Right atrium auricular region (tissue), 2 donors: Measurements from ENCODE around the gene CDIP1. TPM values are rescaled to one million over a fixed set of nuclear protein-coding genes. Genes with fewer than 3 reads are reported as not detected.

Experiments
- DNase-seq: peaks from one replicate; pipeline ENCODE4 v3.0.0-alpha.2; 2019; ENCODE audit warnings: low spot score
- H3K27ac ChIP-seq, 2 donors: fragments of 200-600 bp; sonication (generic); 1 replicate in 1 of 2; 2 replicates in 1 of 2; pipeline ENCODE4 v1.5.1; 2016 to 2019
- H3K27me3 ChIP-seq, 2 donors: fragments of 200-600 bp; sonication (generic); one replicate each; pipeline versions ENCODE4 v1.5.1 to v1.6.0; 2017 to 2019
- H3K36me3 ChIP-seq: fragments of 200-600 bp; sonication (generic); one replicate; pipeline ENCODE4 v1.5.1; 2016
- H3K4me1 ChIP-seq, 2 donors: fragments of 200-600 bp; sonication (generic); one replicate each; pipeline versions ENCODE4 v1.5.1 to v1.6.0; 2017 to 2019
- H3K4me3 ChIP-seq, 2 donors: fragments of 200-600 bp; sonication (generic); 1 replicate in 1 of 2; 2 replicates in 1 of 2; pipeline ENCODE4 v1.5.1; 2017 to 2019; ENCODE audit warnings: mild to moderate bottlenecking in 1 of 2, moderate library complexity in 1 of 2
- H3K9me3 ChIP-seq, 2 donors: fragments of 200-600 bp; sonication (generic); one replicate each; pipeline ENCODE4 v1.5.1; 2019
- CTCF ChIP-seq, 2 donors: fragments of 200-600 bp; sonication (generic); IDR thresholded peaks; one replicate each; pipeline ENCODE4 v1.5.1; 2019; ENCODE audit warnings: antibody characterized with exemption in 2 of 2
- total RNA-seq, 2 donors: library from RNA; depleted of rRNA; stranded (reverse); fragments of >200 nt; gene quantifications; one replicate each; pipeline ENCODE4 v1.1.0, GENCODE V29; 2016

The CDIP1 gene
- total RNA-seq, 2 donors from 2014 or later: 29.6 to 42.9 TPM

GRCh38 chr16:4517812-4518680 is 20.5 kb downstream of the CDIP1 start:
- no peaks in the 10 kb centered on the region for H3K9me3 ChIP-seq
- H3K4me1 ChIP-seq: peaks cover 0 to 46% of the 10 kb centered on the region in 2 donors
- peaks cover 12% of the 10 kb centered on the region for H3K36me3 ChIP-seq
- no peaks in the 10 kb centered on the region for H3K27me3 ChIP-seq
- peak; percentile 33 to 63 for TF ChIP-seq CTCF (IDR thresholded peaks at IDR 0.05)
- no peak overlapping the region for H3K27ac ChIP-seq
- DNase-seq: no peak
- H3K4me3 ChIP-seq: no peak overlapping the region

GRCh38 chr16:4515611-4516233 is 22.9 kb downstream of the CDIP1 start:
- no peaks in the 10 kb centered on the region for H3K27me3 ChIP-seq
- H3K4me1 ChIP-seq: peaks cover 0 to 55% of the 10 kb centered on the region in 2 donors
- peak overlapping the region; percentile 54 to 60 for H3K27ac ChIP-seq
- no peak for TF ChIP-seq CTCF (IDR thresholded peaks at IDR 0.05)
- no peak for DNase-seq
- no peaks in the 10 kb centered on the region for H3K9me3 ChIP-seq
- no peak overlapping the region for H3K4me3 ChIP-seq
- H3K36me3 ChIP-seq: peaks cover 22% of the 10 kb centered on the region

GRCh38 chr16:4514606-4515005 is 24.0 kb downstream of the CDIP1 start:
- no peaks in the 10 kb centered on the region for H3K9me3 ChIP-seq
- peaks cover 0 to 56% of the 10 kb centered on the region in 2 donors for H3K4me1 ChIP-seq
- no peak for DNase-seq
- H3K27me3 ChIP-seq: no peaks in the 10 kb centered on the region
- H3K36me3 ChIP-seq: peaks cover 33% of the 10 kb centered on the region
- H3K4me3 ChIP-seq: no peak overlapping the region
- no peak for TF ChIP-seq CTCF (IDR thresholded peaks at IDR 0.05)
- H3K27ac ChIP-seq: peak overlapping the region; percentile 54 to 60

GRCh38 chr16:4513881-4514280 is 24.7 kb downstream of the CDIP1 start:
- Histone ChIP-seq H3K9me3 (no peaks in the 10 kb centered on the region), H3K4me1 (peaks cover 0 to 56% of the 10 kb centered on the region in 2 donors), H3K4me3 (no peak overlapping the region), H3K27ac (peak overlapping the region; percentile 54 to 60), H3K36me3 (peaks cover 41% of the 10 kb centered on the region), H3K27me3 (no peaks in the 10 kb centered on the region)
- TF ChIP-seq CTCF (IDR thresholded peaks at IDR 0.05): no peak
- DNase-seq: no peak

GRCh38 chr16:4513086-4513860 is 25.3 kb downstream of the CDIP1 start:
- Histone ChIP-seq H3K27me3 (no peaks in the 10 kb centered on the region), H3K4me3 (no peak overlapping the region), H3K27ac (peak overlapping the region; percentile 29 to 60), H3K9me3 (no peaks in the 10 kb centered on the region), H3K36me3 (peaks cover 47% of the 10 kb centered on the region), H3K4me1 (peaks cover 0 to 56% of the 10 kb centered on the region in 2 donors)
- DNase-seq: no peak
- no peak for TF ChIP-seq CTCF (IDR thresholded peaks at IDR 0.05)
